ENCODE data around the gene ZFYVE19. TPM values are rescaled to one million over a fixed set of nuclear protein-coding genes. Genes with fewer than 3 reads are reported as not detected.

ZFYVE19 gene
- total RNA-seq, 1 experiment from 2014 or later = 39.5 TPM

GRCh38 chr15:40850576-40851112, 43.8 kb downstream of the ZFYVE19 start:
- no peak for ATAC-seq
- in situ Hi-C loops (cut with HindIII; ENCODE audit: low pct_unique_long_range_greater_than_20kb, low sequenced_read_pairs) (no loop called here), intact Hi-C loops (cut with micrococcal nuclease; ENCODE audit: unreplicated experiment) (no loop called here)
- CTCF ChIA-PET = no interaction called here
- POLR2A ChIA-PET = no interaction called here
- Histone ChIP-seq H3K4me1 (ENCODE audit: control insufficient read depth, insufficient read depth, low read length) (no peaks in the 10 kb centered on the region), H3K27ac (ENCODE audit: low read length) (no peak overlapping the region), H3K9me3 (ENCODE audit: control insufficient read depth, insufficient read depth, low read depth, low read length) (no peaks in the 10 kb centered on the region), H3K27me3 (ENCODE audit: control insufficient read depth, insufficient read depth, low read length) (no peaks in the 10 kb centered on the region), H3K36me3 (ENCODE audit: control insufficient read depth, insufficient read depth, low read length) (no peaks in the 10 kb centered on the region), H3K4me3 (ENCODE audit: low read depth in 2 of 2, low read length in 2 of 2) (no peak overlapping the region)
- no TSS peak for BruUV-seq (replicated peaks)
- no peak for DNase-seq (ENCODE audit: low read depth, low spot score)
- TF ChIP-seq TCF7L2 (IDR thresholded peaks at IDR 0.05; ENCODE audit: low read depth, low read length) (no peak), REST (IDR thresholded peaks at IDR 0.05; ENCODE audit: insufficient read depth in 1 of 2, low read depth in 2 of 2, low read length in 1 of 2) (no peak), SIN3A (IDR thresholded peaks at IDR 0.05; ENCODE audit: borderline replicate concordance, insufficient read depth, low read depth, low read length) (no peak), POLR2AphosphoS5 (IDR thresholded peaks at IDR 0.05; ENCODE audit: low read depth, low read length) (no peak), CTCF (IDR thresholded peaks at IDR 0.05) (no peak)

GRCh38 chr15:40852529-40852928, 45.6 kb downstream of the ZFYVE19 start:
- ATAC-seq = no peak
- H3K27me3 ChIP-seq (ENCODE audit: control insufficient read depth, insufficient read depth, low read length) = no peaks in the 10 kb centered on the region
- intact Hi-C loops (cut with micrococcal nuclease; ENCODE audit: unreplicated experiment) (no loop called here), in situ Hi-C loops (cut with HindIII; ENCODE audit: low pct_unique_long_range_greater_than_20kb, low sequenced_read_pairs) (no loop called here)
- POLR2A ChIA-PET = interaction anchor here (0.6 kb wide), 1 partner anchor 18 kb away, joined by 3 read pairs; no protein-coding TSS in a partner anchor
- no peak overlapping the region for H3K4me3 ChIP-seq (ENCODE audit: low read depth in 2 of 2, low read length in 2 of 2)
- no peak overlapping the region for H3K27ac ChIP-seq (ENCODE audit: low read length)
- H3K36me3 ChIP-seq (ENCODE audit: control insufficient read depth, insufficient read depth, low read length) = no peaks in the 10 kb centered on the region
- CTCF ChIA-PET = no interaction called here
- no TSS peak for BruUV-seq (replicated peaks)
- no peak for DNase-seq (ENCODE audit: low read depth, low spot score)
- H3K4me1 ChIP-seq (ENCODE audit: control insufficient read depth, insufficient read depth, low read length) = 0 out of 2 replicates have a peak, but pooled peaks cover 4% of the 10 kb centered on the region
- H3K9me3 ChIP-seq (ENCODE audit: control insufficient read depth, insufficient read depth, low read depth, low read length) = no peaks in the 10 kb centered on the region
- TF ChIP-seq POLR2AphosphoS5 (IDR thresholded peaks at IDR 0.05; ENCODE audit: low read depth, low read length) (no peak), SIN3A (IDR thresholded peaks at IDR 0.05; ENCODE audit: borderline replicate concordance, insufficient read depth, low read depth, low read length) (no peak), TCF7L2 (IDR thresholded peaks at IDR 0.05; ENCODE audit: low read depth, low read length) (no peak), REST (IDR thresholded peaks at IDR 0.05; ENCODE audit: insufficient read depth in 1 of 2, low read depth in 2 of 2, low read length in 1 of 2) (no peak), CTCF (IDR thresholded peaks at IDR 0.05) (no peak)

Data from Panc1 (cell line).